Common myeloid progenitor, CD34-positive (primary cell): ENCODE measurements around the gene PLPPR1.

Experiments
- CTCF ChIA-PET: fragments of 350-600 bp; sonication (Branson Sonifier 250); formaldehyde crosslinking; loops from one replicate; lab custom pipeline; 2021; ENCODE audit warnings: antibody characterized with exemption; lab: Charles Lee
- POLR2A ChIA-PET: fragments of 350-600 bp; sonication (Branson Sonifier 250); formaldehyde crosslinking; loops from one replicate; lab custom pipeline; 2021; ENCODE audit warnings: antibody characterized with exemption; lab: Charles Lee
- DNase-seq, 3 donors: peaks; one replicate each; pipeline versions ENCODE4 v3.0.0 to v3.0.0-alpha.2; 2013
- H3K27ac ChIP-seq, 2 experiments: 1 replicate in 1 of 2; 2 replicates in 1 of 2; pipeline ENCODE4 v1.7.0; 2013; ENCODE audit warnings: inconsistent platforms in 2 of 2, low read length in 2 of 2, mild to moderate bottlenecking in 2 of 2, low read depth in 1 of 2, moderate library complexity in 1 of 2; ENCODE audit not compliant: severe bottlenecking in 2 of 2, insufficient read depth in 1 of 2, poor library complexity in 1 of 2
- H3K27me3 ChIP-seq, 5 experiments: replicated peaks in 2 of 5; 1 replicate in 3 of 5; 2 replicates in 2 of 5; pipeline versions ENCODE4 v1.6.1 to v1.7.0; 2013; ENCODE audit warnings: low read length in 4 of 5, mild to moderate bottlenecking in 2 of 5, moderate library complexity in 2 of 5, inconsistent platforms in 1 of 5; ENCODE audit not compliant: insufficient read depth in 5 of 5, control insufficient read depth in 4 of 5
- H3K36me3 ChIP-seq, 4 experiments: 1 replicate in 2 of 4; 2 replicates in 2 of 4; pipeline versions ENCODE4 v1.6.1 to v1.7.0; 2013; ENCODE audit warnings: low read length in 3 of 4, control low read depth in 1 of 4, mild to moderate bottlenecking in 1 of 4; ENCODE audit not compliant: control insufficient read depth in 4 of 4, insufficient read depth in 4 of 4
- H3K4me1 ChIP-seq, 4 experiments: 1 replicate in 3 of 4; 2 replicates in 1 of 4; pipeline versions ENCODE4 v1.6.1 to v1.7.1; 2013; ENCODE audit warnings: low read length in 3 of 4, mild to moderate bottlenecking in 3 of 4, control low read depth in 1 of 4, inconsistent platforms in 1 of 4, moderate library complexity in 1 of 4; ENCODE audit not compliant: control insufficient read depth in 4 of 4, insufficient read depth in 4 of 4; ENCODE audit errors: control extremely low read depth in 1 of 4
- H3K4me3 ChIP-seq, 7 experiments: 1 replicate in 4 of 7; 2 replicates in 3 of 7; pipeline versions ENCODE4 v1.5.1 to v1.7.0; 2013; ENCODE audit warnings: mild to moderate bottlenecking in 7 of 7, low read length in 6 of 7, moderate library complexity in 6 of 7, inconsistent platforms in 2 of 7, low read depth in 2 of 7, control low read depth in 1 of 7; ENCODE audit not compliant: insufficient read depth in 4 of 7, control insufficient read depth in 1 of 7; ENCODE audit errors: extremely low read depth in 1 of 7
- H3K9me3 ChIP-seq, 5 experiments: 1 replicate in 4 of 5; 2 replicates in 1 of 5; pipeline versions ENCODE4 v1.6.1 to v1.7.1; 2013; ENCODE audit warnings: low read length in 4 of 5, mild to moderate bottlenecking in 2 of 5, inconsistent platforms in 1 of 5, low read depth in 1 of 5, moderate library complexity in 1 of 5; ENCODE audit not compliant: control insufficient read depth in 4 of 5, insufficient read depth in 2 of 5; ENCODE audit errors: control extremely low read depth in 1 of 5
- WGBS: methylation state at CpG from one replicate; pipeline ENCODE4 v1.1.5; 2013; ENCODE audit not compliant: insufficient coverage; 5-methylcytosine and 5-hydroxymethylcytosine counted together

PLPPR1 gene

GRCh38 chr9:101337237-101337636 lies 308.7 kb downstream of the PLPPR1 start:
- 94% methylated on average over 2 of the region's 2 CpGs for WGBS
- CTCF ChIA-PET, result no interaction called here
- H3K27me3 ChIP-seq, result peaks cover 0 to 2% (median 0%) of the 10 kb centered on the region in 5 experiments
- H3K4me1 ChIP-seq, result no peaks in the 10 kb centered on the region
- H3K4me3 ChIP-seq, result no peak overlapping the region
- H3K27ac ChIP-seq, result no peak overlapping the region
- no peaks in the 10 kb centered on the region for H3K36me3 ChIP-seq
- DNase-seq, result no peak
- H3K9me3 ChIP-seq, result no peaks in the 10 kb centered on the region
- POLR2A ChIA-PET, result no interaction called here

GRCh38 chr9:101341958-101342357 lies 313.4 kb downstream of the PLPPR1 start:
- peaks cover 0 to 5% (median 0%) of the 10 kb centered on the region in 5 experiments for H3K27me3 ChIP-seq
- H3K9me3 ChIP-seq, result no peaks in the 10 kb centered on the region
- ChIA-PET CTCF (no interaction called here), POLR2A (no interaction called here)
- no peak for DNase-seq
- H3K4me1 ChIP-seq, result no peaks in the 10 kb centered on the region
- H3K36me3 ChIP-seq, result no peaks in the 10 kb centered on the region
- no peak overlapping the region for H3K27ac ChIP-seq
- H3K4me3 ChIP-seq, result no peak overlapping the region

- no peaks in the 10 kb centered on the region for H3K4me1 ChIP-seq
- peaks cover 0 to 4% (median 0%) of the 10 kb centered on the region in 5 experiments for H3K27me3 ChIP-seq
- 100% methylated on average over 1 of the region's 1 CpG for WGBS
- ChIA-PET CTCF (no interaction called here), POLR2A (no interaction called here)
- DNase-seq, result no peak
- no peaks in the 10 kb centered on the region for H3K9me3 ChIP-seq
- no peak overlapping the region for H3K4me3 ChIP-seq
- H3K36me3 ChIP-seq, result no peaks in the 10 kb centered on the region
- no peak overlapping the region for H3K27ac ChIP-seq
Measured at GRCh38 chr9:101342595-101342994, 314.1 kb downstream of the PLPPR1 start.

GRCh38 chr9:101350285-101350684 lies 321.8 kb downstream of the PLPPR1 start:
- DNase-seq, result no peak
- Histone ChIP-seq H3K9me3 (no peaks in the 10 kb centered on the region), H3K27ac (no peak overlapping the region), H3K4me3 (no peak overlapping the region), H3K27me3 (peaks cover 0 to 7% (median 0%) of the 10 kb centered on the region in 5 experiments), H3K4me1 (no peaks in the 10 kb centered on the region), H3K36me3 (no peaks in the 10 kb centered on the region)
- ChIA-PET CTCF (no interaction called here), POLR2A (no interaction called here)
- WGBS, result no CpG with 5 or more reads among the region's 1 CpG

- peaks cover 0 to 2% (median 0%) of the 10 kb centered on the region in 5 experiments for H3K27me3 ChIP-seq
- H3K9me3 ChIP-seq, result no peaks in the 10 kb centered on the region
- H3K4me1 ChIP-seq, result no peaks in the 10 kb centered on the region
- 96% methylated on average over 5 of the region's 6 CpGs for WGBS
- DNase-seq, result no peak
- no peaks in the 10 kb centered on the region for H3K36me3 ChIP-seq
- no peak overlapping the region for H3K27ac ChIP-seq
- ChIA-PET POLR2A (no interaction called here), CTCF (no interaction called here)
- H3K4me3 ChIP-seq, result no peak overlapping the region
Measured at GRCh38 chr9:101352892-101353463, 324.5 kb downstream of the PLPPR1 start.

GRCh38 chr9:101353683-101354082 lies 325.2 kb downstream of the PLPPR1 start:
- Histone ChIP-seq H3K36me3 (no peaks in the 10 kb centered on the region), H3K4me1 (no peaks in the 10 kb centered on the region), H3K27ac (no peak overlapping the region), H3K27me3 (no peaks in the 10 kb centered on the region), H3K9me3 (no peaks in the 10 kb centered on the region), H3K4me3 (no peak overlapping the region)
- 95% methylated on average over 2 of the region's 2 CpGs for WGBS
- ChIA-PET POLR2A (no interaction called here), CTCF (no interaction called here)
- DNase-seq, result no peak

- CTCF ChIA-PET, result no interaction called here
Measured at GRCh38 chr9:101354143-101354764, 325.7 kb downstream of the PLPPR1 start.

More at GRCh38 chr9:101354143-101354764, 325.7 kb downstream of the PLPPR1 start:
- no peaks in the 10 kb centered on the region for H3K36me3 ChIP-seq
- 95% methylated on average over 3 of the region's 5 CpGs for WGBS
- no peak overlapping the region for H3K27ac ChIP-seq
- H3K4me3 ChIP-seq, result no peak overlapping the region
- H3K27me3 ChIP-seq, result no peaks in the 10 kb centered on the region
- no peaks in the 10 kb centered on the region for H3K4me1 ChIP-seq
- no peaks in the 10 kb centered on the region for H3K9me3 ChIP-seq
- DNase-seq, result no peak
- POLR2A ChIA-PET, result no interaction called here
